Glutamatergic neuron (in vitro differentiated cells): ENCODE results near the gene RPS4Y1. TPM values are rescaled to one million over a fixed set of nuclear protein-coding genes. Genes with fewer than 3 reads are reported as not detected.

Source experiments
- DNase-seq: peaks from one replicate; pipeline ENCODE4 v3.0.0; 2022
- H3K27ac Mint-ChIP-seq: one replicate; pipeline ENCODE4 v1.8.0; 2020; ENCODE audit warnings: mild to moderate bottlenecking, mixed read lengths, inconsistent platforms; ENCODE audit not compliant: unreplicated experiment
- H3K27me3 Mint-ChIP-seq: one replicate; pipeline ENCODE4 v1.8.0; 2020; ENCODE audit warnings: mild to moderate bottlenecking, moderate library complexity, mixed read lengths, inconsistent platforms; ENCODE audit not compliant: unreplicated experiment
- H3K36me3 Mint-ChIP-seq: one replicate; pipeline ENCODE4 v1.8.0; 2020; ENCODE audit warnings: mild to moderate bottlenecking, mixed read lengths, inconsistent platforms; ENCODE audit not compliant: unreplicated experiment
- H3K4me1 Mint-ChIP-seq: one replicate; pipeline ENCODE4 v1.8.0; 2020; ENCODE audit warnings: mild to moderate bottlenecking, low read depth, mixed read lengths, inconsistent platforms; ENCODE audit not compliant: unreplicated experiment
- H3K4me3 Mint-ChIP-seq: one replicate; pipeline ENCODE4 v1.8.0; 2020; ENCODE audit warnings: mild to moderate bottlenecking, mixed read lengths, inconsistent platforms; ENCODE audit not compliant: unreplicated experiment
- H3K9me3 Mint-ChIP-seq: one replicate; pipeline ENCODE4 v1.8.0; 2020; ENCODE audit warnings: mild to moderate bottlenecking, moderate library complexity, mixed read lengths, inconsistent platforms; ENCODE audit not compliant: unreplicated experiment
- total RNA-seq: library from RNA; stranded (reverse); fragmentation: NEBNext Ultra II Directional; extraction: Animal tissue kit (Norgen Biotek cat#: 25700); gene quantifications from one replicate; pipeline ENCODE4 v1.2.1, GENCODE V29; 2021; ENCODE audit not compliant: unreplicated experiment
- TF ChIP-seq, protein P1 (sequence below): fragments of 200-600 bp; sonication (generic); IDR thresholded peaks from one replicate; pipeline ENCODE4 v1.5.0; 2021; ENCODE audit not compliant: partially characterized antibody, unreplicated experiment

RPS4Y1 gene
- total RNA-seq, 1 donor from 2014 or later: 152 TPM

DNA sequence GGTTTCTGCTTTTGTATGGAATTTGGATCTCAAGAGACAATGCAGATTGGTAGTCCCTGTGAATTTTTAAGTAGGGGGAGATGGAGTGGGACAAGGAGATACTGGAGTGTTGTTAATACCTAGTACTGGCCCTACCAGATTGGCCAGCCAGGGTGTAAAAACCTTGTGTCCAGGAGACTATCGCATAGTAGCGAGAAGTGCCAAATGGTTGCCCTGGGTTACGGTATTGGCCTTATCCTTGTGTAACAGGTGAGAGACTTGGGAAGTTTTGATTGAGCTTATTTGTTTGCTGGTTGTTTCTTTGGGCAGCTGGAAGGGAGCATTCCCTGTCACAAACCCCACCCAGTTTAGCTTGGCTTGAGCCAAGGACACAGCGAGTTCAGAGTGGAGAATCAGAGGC is 5.4 kb downstream of the RPS4Y1 start:
- Mint-ChIP-seq H3K4me1 (no peaks in the 10 kb centered on the region), H3K9me3 (no peaks in the 10 kb centered on the region), H3K27me3 (no peaks in the 10 kb centered on the region), H3K36me3 (no peaks in the 10 kb centered on the region), H3K27ac (no peak overlapping the region), H3K4me3 (no peak overlapping the region)
- DNase-seq: no peak
- TF ChIP-seq, protein P1, sequence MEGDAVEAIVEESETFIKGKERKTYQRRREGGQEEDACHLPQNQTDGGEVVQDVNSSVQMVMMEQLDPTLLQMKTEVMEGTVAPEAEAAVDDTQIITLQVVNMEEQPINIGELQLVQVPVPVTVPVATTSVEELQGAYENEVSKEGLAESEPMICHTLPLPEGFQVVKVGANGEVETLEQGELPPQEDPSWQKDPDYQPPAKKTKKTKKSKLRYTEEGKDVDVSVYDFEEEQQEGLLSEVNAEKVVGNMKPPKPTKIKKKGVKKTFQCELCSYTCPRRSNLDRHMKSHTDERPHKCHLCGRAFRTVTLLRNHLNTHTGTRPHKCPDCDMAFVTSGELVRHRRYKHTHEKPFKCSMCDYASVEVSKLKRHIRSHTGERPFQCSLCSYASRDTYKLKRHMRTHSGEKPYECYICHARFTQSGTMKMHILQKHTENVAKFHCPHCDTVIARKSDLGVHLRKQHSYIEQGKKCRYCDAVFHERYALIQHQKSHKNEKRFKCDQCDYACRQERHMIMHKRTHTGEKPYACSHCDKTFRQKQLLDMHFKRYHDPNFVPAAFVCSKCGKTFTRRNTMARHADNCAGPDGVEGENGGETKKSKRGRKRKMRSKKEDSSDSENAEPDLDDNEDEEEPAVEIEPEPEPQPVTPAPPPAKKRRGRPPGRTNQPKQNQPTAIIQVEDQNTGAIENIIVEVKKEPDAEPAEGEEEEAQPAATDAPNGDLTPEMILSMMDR: no peak

DNA sequence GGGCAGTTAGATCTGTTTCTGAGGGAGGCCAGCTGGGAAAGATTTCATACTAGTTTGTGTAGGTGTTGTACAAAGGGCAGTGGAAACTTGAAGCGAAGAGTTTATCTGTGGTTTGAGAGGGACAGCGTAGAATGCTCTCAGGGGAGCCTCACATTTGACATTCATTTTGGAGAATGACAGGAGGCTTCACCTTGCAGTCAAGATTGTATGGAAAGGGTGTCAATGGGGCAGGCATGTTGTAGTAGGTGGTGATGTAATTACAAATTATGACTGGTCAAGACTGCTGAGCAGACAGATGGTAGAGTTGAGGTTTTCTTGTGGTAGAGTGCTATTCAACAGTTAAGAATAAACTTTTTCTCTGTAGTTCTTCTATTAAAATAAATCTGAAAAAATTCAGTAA is 7.0 kb downstream of the RPS4Y1 start:
- Mint-ChIP-seq H3K4me1 (no peaks in the 10 kb centered on the region), H3K27me3 (no peaks in the 10 kb centered on the region), H3K9me3 (peaks cover under 1% of the 10 kb centered on the region), H3K36me3 (no peaks in the 10 kb centered on the region), H3K4me3 (no peak overlapping the region), H3K27ac (no peak overlapping the region)
- TF ChIP-seq, protein P1: no peak
- DNase-seq: no peak

DNA sequence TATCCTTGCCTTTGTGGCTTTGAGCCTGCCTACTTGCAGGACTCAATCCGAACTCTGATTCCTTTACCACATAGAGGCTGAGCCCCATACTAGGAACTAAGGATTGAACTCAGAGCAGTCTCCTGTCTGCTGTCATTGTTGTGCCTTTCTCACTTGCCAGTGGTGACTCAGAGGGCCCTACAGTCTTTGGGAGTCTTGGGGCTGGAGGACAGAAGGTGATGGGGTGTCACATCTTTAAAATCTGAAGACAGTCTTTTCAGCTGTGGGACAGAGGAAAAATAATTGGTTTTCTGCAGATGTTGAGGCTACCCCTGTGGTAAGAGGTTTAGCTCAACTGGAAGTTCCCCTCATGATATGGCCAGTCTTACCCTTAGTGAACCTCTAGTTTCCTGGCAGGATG is 8.0 kb downstream of the RPS4Y1 start:
- no peaks in the 10 kb centered on the region for H3K27me3 Mint-ChIP-seq
- no peak overlapping the region for H3K4me3 Mint-ChIP-seq
- H3K4me1 Mint-ChIP-seq: no peaks in the 10 kb centered on the region
- TF ChIP-seq, protein P1: no peak
- H3K36me3 Mint-ChIP-seq: no peaks in the 10 kb centered on the region
- H3K27ac Mint-ChIP-seq: no peak overlapping the region
- H3K9me3 Mint-ChIP-seq: peaks cover 2% of the 10 kb centered on the region
- DNase-seq: no peak

DNA sequence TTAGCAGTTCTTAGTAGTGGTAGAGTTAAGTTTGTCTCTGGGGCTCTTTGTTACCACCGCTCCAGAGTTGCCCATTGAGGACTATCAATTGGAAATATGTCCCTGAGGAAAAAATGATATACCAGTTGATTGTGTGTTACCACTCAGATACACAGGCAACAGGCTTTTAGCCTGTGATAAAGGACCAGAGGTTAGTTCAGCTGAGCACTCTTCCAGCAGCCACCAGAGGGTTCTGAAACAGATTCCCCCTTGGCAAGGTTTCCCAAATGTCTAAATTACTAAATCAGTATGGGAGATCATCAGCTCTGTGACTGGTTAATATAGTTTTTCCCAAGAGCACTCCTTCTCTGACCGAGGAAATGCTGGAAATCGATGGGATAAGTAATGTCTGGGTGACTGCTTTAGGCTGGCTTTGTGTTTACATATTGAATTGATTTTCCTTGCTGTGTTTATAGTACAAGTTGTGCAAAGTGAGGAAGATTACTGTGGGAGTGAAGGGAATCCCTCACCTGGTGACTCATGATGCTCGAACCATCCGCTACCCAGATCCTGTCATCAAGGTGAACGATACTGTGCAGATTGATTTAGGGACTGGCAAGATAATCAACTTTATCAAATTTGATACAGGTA is 12.9 kb downstream of the RPS4Y1 start:
- TF ChIP-seq, protein P1: no peak
- Mint-ChIP-seq H3K27ac (no peak overlapping the region), H3K9me3 (peaks cover 2% of the 10 kb centered on the region), H3K36me3 (no peaks in the 10 kb centered on the region), H3K27me3 (no peaks in the 10 kb centered on the region), H3K4me3 (no peak overlapping the region), H3K4me1 (no peaks in the 10 kb centered on the region)
- no peak for DNase-seq

DNA sequence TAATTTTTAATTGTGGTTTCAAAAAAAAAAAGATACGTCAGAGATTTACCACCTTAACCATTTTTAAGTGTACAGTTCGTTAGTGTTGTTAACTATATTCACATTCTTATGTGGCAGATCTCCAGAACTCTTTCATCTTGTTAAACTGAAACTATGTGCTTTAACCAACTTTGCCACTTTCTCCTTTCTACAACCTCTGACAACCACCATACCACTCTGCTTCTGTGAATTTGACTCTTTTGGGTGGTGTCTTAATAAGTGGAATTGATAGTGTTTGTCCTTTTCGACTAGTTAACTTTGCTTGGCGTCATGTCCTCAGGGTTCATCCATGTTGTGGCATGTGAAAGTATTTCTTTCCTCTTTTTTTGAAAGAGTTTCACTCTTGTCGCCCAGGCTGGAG is 15.7 kb downstream of the RPS4Y1 start:
- Mint-ChIP-seq H3K4me3 (no peak overlapping the region), H3K9me3 (peaks cover 2% of the 10 kb centered on the region), H3K36me3 (no peaks in the 10 kb centered on the region), H3K27me3 (no peaks in the 10 kb centered on the region), H3K27ac (no peak overlapping the region), H3K4me1 (no peaks in the 10 kb centered on the region)
- DNase-seq: no peak
- TF ChIP-seq, protein P1: no peak
